Measurements from ENCODE around the gene RDX. TPM values are rescaled to one million over a fixed set of nuclear protein-coding genes. Genes with fewer than 3 reads are reported as not detected.
A peak's percentile ranks its signal among the peaks of the same experiment; 100 is the strongest.
"Not testable (repeated sequence)": the region's sequence is repeated elsewhere in the genome, so short reads cannot be mapped to it uniquely, and the experiment has no call there.

RDX gene
- total RNA-seq, 2 experiments from 2014 or later, result 23.7 to 25.5 TPM

- no peak overlapping the region for H3K27ac ChIP-seq (ENCODE audit: low read depth, low read length, poor library complexity, severe bottlenecking)
These were observed 1.3 kb downstream of the RDX start for GRCh38 chr11:110295086-110295485.

GRCh38 chr11:110294509-110294908, 1.9 kb downstream of the RDX start:
- peak overlapping the region; percentile 97 for H3K4me2 ChIP-seq (ENCODE audit: low read length)
- H3K9me2 ChIP-seq (ENCODE audit: insufficient read depth, low read length), result no peaks in the 10 kb centered on the region
- peaks cover 19% of the 10 kb centered on the region; the same call in 1 of the 2 replicates for H3K79me2 ChIP-seq (ENCODE audit: insufficient read depth, low read depth, low read length)
- no peak for DNase-seq (ENCODE audit: low spot score)
- no peak overlapping the region for H2AFZ ChIP-seq (ENCODE audit: low read length)
- H3K27ac ChIP-seq (ENCODE audit: low read depth, low read length, poor library complexity, severe bottlenecking), result no peak overlapping the region
- BruUV-seq (replicated peaks), result no TSS peak
- intact Hi-C loops (cut with micrococcal nuclease; ENCODE audit: unreplicated experiment), result no loop called here
- no peaks in the 10 kb centered on the region for H3K36me3 ChIP-seq (ENCODE audit: insufficient read depth, low read length)
- TF ChIP-seq EZH2phosphoT487 (IDR thresholded peaks at IDR 0.05; ENCODE audit: borderline replicate concordance, low read depth, low read length) (no peak), CTCF (conservative IDR thresholded peaks at IDR 0.05; ENCODE audit: low read length) (no peak)
- H3K4me3 ChIP-seq (ENCODE audit: low read depth, low read length, poor library complexity, severe bottlenecking), result peak overlapping the region; percentile 92
- H4K20me1 ChIP-seq (ENCODE audit: insufficient read depth, low read length), result peaks cover 19% of the 10 kb centered on the region
- ChIA-PET CTCF (ENCODE audit: unreplicated experiment) (no interaction called here), POLR2A (interaction anchor here (0.6 to 0.7 kb wide), 3 partner anchors 67 to 122 kb away, joined by 3 to 4 read pairs (median 3); no protein-coding TSS in a partner anchor)
- no peaks in the 10 kb centered on the region for H3K9me3 ChIP-seq (ENCODE audit: low read length)
- peaks cover 9% of the 10 kb centered on the region for H3K4me1 ChIP-seq (ENCODE audit: insufficient read depth, low read length, poor library complexity, severe bottlenecking)

More at GRCh38 chr11:110295086-110295485, 1.3 kb downstream of the RDX start:
- Histone ChIP-seq H3K9me3 (ENCODE audit: low read length) (no peaks in the 10 kb centered on the region), H3K36me3 (ENCODE audit: insufficient read depth, low read length) (no peaks in the 10 kb centered on the region), H3K79me2 (ENCODE audit: insufficient read depth, low read depth, low read length) (peaks cover 18% of the 10 kb centered on the region; the same call in 1 of the 2 replicates), H3K4me1 (ENCODE audit: insufficient read depth, low read length, poor library complexity, severe bottlenecking) (peaks cover 9% of the 10 kb centered on the region), H3K4me3 (ENCODE audit: low read depth, low read length, poor library complexity, severe bottlenecking) (peak overlapping the region; percentile 92), H3K4me2 (ENCODE audit: low read length) (peak overlapping the region; percentile 97), H2AFZ (ENCODE audit: low read length) (0 out of 2 replicates have a peak overlapping the region, but pooled peaks have one; percentile 73), H4K20me1 (ENCODE audit: insufficient read depth, low read length) (peaks cover 19% of the 10 kb centered on the region), H3K9me2 (ENCODE audit: insufficient read depth, low read length) (no peaks in the 10 kb centered on the region)
- ChIA-PET CTCF (ENCODE audit: unreplicated experiment) (no interaction called here), POLR2A (interaction anchor here (0.6 kb wide), 2 partner anchors 67 to 119 kb away, joined by 3 to 4 read pairs; no protein-coding TSS in a partner anchor)
- no peak for TF ChIP-seq EZH2phosphoT487 (IDR thresholded peaks at IDR 0.05; ENCODE audit: borderline replicate concordance, low read depth, low read length)
- TF ChIP-seq CTCF (conservative IDR thresholded peaks at IDR 0.05; ENCODE audit: low read length), result no peak
- intact Hi-C loops (cut with micrococcal nuclease; ENCODE audit: unreplicated experiment), result loop anchor here (5.0 kb wide), 2 partner anchors 82 to 137 kb away; no protein-coding TSS in a partner anchor
- DNase-seq (ENCODE audit: low spot score), result no peak
- BruUV-seq (replicated peaks), result TSS peak; percentile 81

- Histone ChIP-seq H3K4me1 (ENCODE audit: insufficient read depth, low read length, poor library complexity, severe bottlenecking) (peaks cover 13% of the 10 kb centered on the region), H4K20me1 (ENCODE audit: insufficient read depth, low read length) (peaks cover 19% of the 10 kb centered on the region), H3K36me3 (ENCODE audit: insufficient read depth, low read length) (no peaks in the 10 kb centered on the region), H3K79me2 (ENCODE audit: insufficient read depth, low read depth, low read length) (peaks cover 29% of the 10 kb centered on the region; the same call in 1 of the 2 replicates), H3K9me3 (ENCODE audit: low read length) (no peaks in the 10 kb centered on the region), H3K4me2 (ENCODE audit: low read length) (peak overlapping the region; percentile 10; the same call in 1 of the 2 replicates), H2AFZ (ENCODE audit: low read length) (no peak overlapping the region), H3K4me3 (ENCODE audit: low read depth, low read length, poor library complexity, severe bottlenecking) (no peak overlapping the region), H3K9me2 (ENCODE audit: insufficient read depth, low read length) (no peaks in the 10 kb centered on the region), H3K27ac (ENCODE audit: low read depth, low read length, poor library complexity, severe bottlenecking) (no peak overlapping the region)
- DNase-seq (ENCODE audit: low spot score), result no peak
- ChIA-PET CTCF (ENCODE audit: unreplicated experiment) (no interaction called here), POLR2A (interaction anchor here (1.6 kb wide), 2 partner anchors 17 to 35 kb away, joined by 3 to 5 read pairs; no protein-coding TSS in a partner anchor)
- no TSS peak for BruUV-seq (replicated peaks)
- TF ChIP-seq CTCF (conservative IDR thresholded peaks at IDR 0.05; ENCODE audit: low read length) (no peak), EZH2phosphoT487 (IDR thresholded peaks at IDR 0.05; ENCODE audit: borderline replicate concordance, low read depth, low read length) (no peak)
- intact Hi-C loops (cut with micrococcal nuclease; ENCODE audit: unreplicated experiment), result no loop called here
These were observed 3.0 kb downstream of the RDX start for GRCh38 chr11:110293389-110293788.

GRCh38 chr11:110292146-110292545, 4.3 kb downstream of the RDX start:
- H3K27ac ChIP-seq (ENCODE audit: low read depth, low read length, poor library complexity, severe bottlenecking); H3K36me3 ChIP-seq (ENCODE audit: insufficient read depth, low read length); CTCF ChIA-PET (ENCODE audit: unreplicated experiment); BruUV-seq (replicated peaks); H2AFZ ChIP-seq (ENCODE audit: low read length); DNase-seq (ENCODE audit: low spot score); H3K9me3 ChIP-seq (ENCODE audit: low read length); H3K4me3 ChIP-seq (ENCODE audit: low read depth, low read length, poor library complexity, severe bottlenecking); H3K9me2 ChIP-seq (ENCODE audit: insufficient read depth, low read length); H3K4me2 ChIP-seq (ENCODE audit: low read length); intact Hi-C loops (cut with micrococcal nuclease; ENCODE audit: unreplicated experiment): not testable (repeated sequence)
- Histone ChIP-seq H4K20me1 (ENCODE audit: insufficient read depth, low read length) (peaks cover 25% of the 10 kb centered on the region), H3K4me1 (ENCODE audit: insufficient read depth, low read length, poor library complexity, severe bottlenecking) (peaks cover 26% of the 10 kb centered on the region), H3K79me2 (ENCODE audit: insufficient read depth, low read depth, low read length) (peaks cover 41% of the 10 kb centered on the region; the same call in 1 of the 2 replicates)
- POLR2A ChIA-PET, result interaction anchor here (1.6 kb wide), 2 partner anchors 18 to 37 kb away, joined by 3 to 5 read pairs; no protein-coding TSS in a partner anchor

Measured in OCI-LY7 (cell line).